Activated effector memory CD4-positive, alpha-beta T cell treated with anti-CD3 and anti-CD28 coated beads, Interleukin-2, amount 50 U/mL, for 16 hours (primary cell): Measurements from ENCODE around the gene USP40.

Experiments
- DNase-seq: peaks from one replicate; pipeline ENCODE4 v3.0.0-alpha.2; 2020

Gene USP40

GRCh38 chr2:233474308-233475160 lies 92.0 kb downstream of the USP40 start:
- no peak for DNase-seq

- peak; percentile 56 for DNase-seq
These were observed 92.7 kb downstream of the USP40 start for GRCh38 chr2:233473878-233474277.

- peak; percentile 41 for DNase-seq
These were observed 93.2 kb downstream of the USP40 start for GRCh38 chr2:233473386-233473791.

GRCh38 chr2:233471291-233472035 lies 95.1 kb downstream of the USP40 start:
- no peak for DNase-seq

- DNase-seq = peak; percentile 50
These were observed 95.7 kb downstream of the USP40 start for GRCh38 chr2:233470839-233471238.

GRCh38 chr2:233470011-233470687 lies 96.4 kb downstream of the USP40 start:
- peak; percentile 57 for DNase-seq

GRCh38 chr2:233469261-233470010 lies 97.1 kb downstream of the USP40 start:
- DNase-seq = peak; percentile 60

GRCh38 chr2:233468741-233469110 lies 97.9 kb downstream of the USP40 start:
- peak; percentile 50 for DNase-seq

GRCh38 chr2:233468047-233468740 lies 98.4 kb downstream of the USP40 start:
- DNase-seq = peak; percentile 49

- DNase-seq = peak; percentile 44
These were observed 99.5 kb downstream of the USP40 start for GRCh38 chr2:233466991-233467603.

- DNase-seq = peak; percentile 52
These were observed 101.9 kb downstream of the USP40 start for GRCh38 chr2:233464531-233465240.

GRCh38 chr2:233464056-233464455 lies 102.5 kb downstream of the USP40 start:
- DNase-seq = no peak

- DNase-seq = no peak
These were observed 103.0 kb downstream of the USP40 start for GRCh38 chr2:233463586-233463985.

- no peak for DNase-seq
These were observed 103.6 kb downstream of the USP40 start for GRCh38 chr2:233462826-233463470.

- no peak for DNase-seq
These were observed 104.3 kb downstream of the USP40 start for GRCh38 chr2:233462202-233462785.

GRCh38 chr2:233461481-233461891 lies 105.1 kb downstream of the USP40 start:
- DNase-seq = no peak

- no peak for DNase-seq
These were observed 105.7 kb downstream of the USP40 start for GRCh38 chr2:233460726-233461441.

GRCh38 chr2:233459426-233459825 lies 107.2 kb downstream of the USP40 start:
- no peak for DNase-seq

GRCh38 chr2:233458826-233459225 lies 107.8 kb downstream of the USP40 start:
- no peak for DNase-seq
